GM12878 (cell line): ENCODE results near the gene MBOAT1. TPM values are rescaled to one million over a fixed set of nuclear protein-coding genes. Genes with fewer than 3 reads are reported as not detected.
"Not testable (repeated sequence)": the region's sequence is repeated elsewhere in the genome, so short reads cannot be mapped to it uniquely, and the experiment has no call there.

Source experiments
- ATAC-seq: fragments of 200-7000 bp; cut with Tn5 transposase; 3 replicates; pipeline ENCODE4 v1.9.1; 2020; ENCODE audit warnings: mild to moderate bottlenecking, moderate library complexity
- BruUV-seq: library from RNA; stranded (reverse); fragments of 400-500 nt; replicated peaks from 2 replicates; lab custom pipeline; 2021; lab: Mats Ljungman, UMichigan
- CTCF ChIA-PET: fragments of 300-600 bp; sonication (Branson Sonifier 250); formaldehyde crosslinking; extraction: SDS; loops from one replicate; lab custom pipeline; 2021; ENCODE audit warnings: inconsistent platforms; lab: Yijun Ruan, JAX
- POLR2A ChIA-PET: fragments of 350-600 bp; formaldehyde crosslinking; extraction: SDS; loops from one replicate; lab custom pipeline; 2021; ENCODE audit warnings: inconsistent platforms; lab: Charles Lee
- RAD21 ChIA-PET: fragments of 300-600 bp; sonication (Branson Sonifier 250); formaldehyde crosslinking; loops from one replicate; lab custom pipeline; 2023; ENCODE audit warnings: antibody characterized with exemption; ENCODE audit not compliant: unreplicated experiment; lab: Charles Lee
- SMC1A ChIA-PET: fragments of 300-600 bp; sonication (Branson Sonifier 250); formaldehyde crosslinking; loops from one replicate; lab custom pipeline; 2023; ENCODE audit not compliant: unreplicated experiment, uncharacterized antibody; lab: Charles Lee
- DNase-seq: peaks from one replicate; pipeline ENCODE4 v3.0.0-alpha.2; 2011; ENCODE audit warnings: low read depth, low spot score
- FAIRE-seq: peaks from 3 replicates; lab custom pipeline; 2011; peaks lifted over from hg19 to GRCh38; lab: Jason Lieb, UNC
- H2AFZ ChIP-seq: 2 replicates; pipeline ENCODE4 v1.6.0; 2011; ENCODE audit warnings: low read depth, low read length, control low read depth; ENCODE audit not compliant: control insufficient read depth
- H3K27ac ChIP-seq: 2 replicates; pipeline ENCODE4 v1.5.1; 2011; ENCODE audit warnings: control low read depth; ENCODE audit not compliant: control insufficient read depth, insufficient read depth
- H3K27me3 ChIP-seq, 2 experiments: replicated peaks in 1 of 2; 2 replicates each; pipeline versions ENCODE4 v1.6.0 to v1.6.1; 2011; ENCODE audit warnings: low read length in 1 of 2; ENCODE audit not compliant: control insufficient read depth in 2 of 2, insufficient read depth in 2 of 2
- H3K36me3 ChIP-seq, 2 experiments: 2 replicates each; pipeline ENCODE4 v1.5.1; 2011; ENCODE audit warnings: low read length in 1 of 2; ENCODE audit not compliant: control insufficient read depth in 2 of 2, insufficient read depth in 2 of 2
- H3K4me1 ChIP-seq: 2 replicates; pipeline ENCODE4 v1.6.1; 2011; ENCODE audit warnings: mild to moderate bottlenecking, low read length, moderate library complexity, mixed read lengths; ENCODE audit not compliant: control insufficient read depth, insufficient read depth
- H3K4me2 ChIP-seq: 2 replicates; pipeline ENCODE4 v1.6.0; 2011; ENCODE audit warnings: control low read depth; ENCODE audit not compliant: control insufficient read depth, insufficient read depth
- H3K4me3 ChIP-seq: fragments of 200-600 bp; sonication (generic); 2 replicates; pipeline ENCODE4 v1.5.1; 2016
- H3K79me2 ChIP-seq: 2 replicates; pipeline ENCODE4 v1.6.0; 2011; ENCODE audit warnings: low read length; ENCODE audit not compliant: control insufficient read depth, insufficient read depth
- H3K9ac ChIP-seq: 2 replicates; pipeline ENCODE4 v1.8.0; 2011; ENCODE audit warnings: low read length, control low read depth, mixed read lengths; ENCODE audit not compliant: control insufficient read depth, insufficient read depth
- H3K9me3 ChIP-seq: replicated peaks from 3 replicates; pipeline ENCODE4 v1.5.1; 2011; ENCODE audit warnings: mild to moderate bottlenecking, low read length; ENCODE audit not compliant: control insufficient read depth, insufficient read depth
- H4K20me1 ChIP-seq: 2 replicates; pipeline ENCODE4 v1.6.0; 2011; ENCODE audit not compliant: control insufficient read depth, insufficient read depth
- EGR1 ChIP-seq, 2 experiments: IDR thresholded peaks; 1 replicate in 1 of 2; 2 replicates in 1 of 2; pipeline ENCODE4 v1.6.1; 2011 to 2012; ENCODE audit warnings: low read depth in 2 of 2, low read length in 2 of 2, borderline replicate concordance in 1 of 2, mild to moderate bottlenecking in 1 of 2, moderate library complexity in 1 of 2
- JUNB ChIP-seq: IDR thresholded peaks from 2 replicates; pipeline ENCODE4 v1.6.1; 2016; ENCODE audit warnings: antibody characterized with exemption, mild to moderate bottlenecking
- SMARCA5 ChIP-seq: fragments of 450-650 bp; IDR thresholded peaks from 2 replicates; pipeline ENCODE4 v1.6.1; 2017; ENCODE audit warnings: mild to moderate bottlenecking
- TCF3 ChIP-seq: IDR thresholded peaks from 2 replicates; pipeline ENCODE4 v1.6.1; 2012; ENCODE audit warnings: low read depth, mild to moderate bottlenecking, low read length, borderline replicate concordance; ENCODE audit not compliant: insufficient read depth
- ZNF622 ChIP-seq: fragments of 450-650 bp; IDR thresholded peaks from 2 replicates; pipeline ENCODE4 v1.6.1; 2017; ENCODE audit warnings: mild to moderate bottlenecking, inconsistent platforms
- WGBS: methylation state at CpG from one replicate; pipeline ENCODE4 v1.1.6; 2016; ENCODE audit warnings: low lambda C conversion rate; ENCODE audit not compliant: insufficient replicate concordance, insufficient coverage; ENCODE audit errors: missing lambda C conversion rate; 5-methylcytosine and 5-hydroxymethylcytosine counted together
- in situ Hi-C: fragments of 300-500 bp; cut with MboI; formaldehyde crosslinking; loops from 9 replicates; pipeline ENCODE4 v1.14.3; 2018; ENCODE audit warnings: mixed read lengths
- intact Hi-C: fragments of 100-400 bp; cut with micrococcal nuclease; formaldehyde crosslinking; loops from one replicate; pipeline ENCODE4 v1.14.2; 2022; ENCODE audit not compliant: unreplicated experiment
- polyA plus RNA-seq, 11 experiments: library from polyadenylated mRNA; depleted of rRNA in 4 of 11; unstranded in 6 of 11; stranded (reverse) in 5 of 11; fragments of >200 nt; fragmentation: Nextera tagmentation in 4 of 11; fragmentation: Illumina TruSeq in 1 of 11; extraction: Ambion mirVana in 4 of 11; extraction: Trizol in 1 of 11; gene quantifications; 1 replicate in 1 of 11; 2 replicates in 10 of 11; pipeline versions ENCODE4 v1.2.1 to v1.2.3, GENCODE V29; 2011 to 2016; ENCODE audit warnings: inconsistent platforms in 2 of 11, missing spikeins in 2 of 11, low read depth in 1 of 11
- total RNA-seq, 4 experiments: library from RNA; depleted of rRNA in 3 of 4; stranded (reverse); fragments of >200 nt in 3 of 4; fragmentation: Illumina TruSeq in 1 of 4; extraction: Trizol in 1 of 4; gene quantifications; 2 replicates each; pipeline versions ENCODE4 v1.2.1 to v1.2.3, GENCODE V29; 2013 to 2021
- TF ChIP-seq, protein P1 (sequence below): fragments of 450-650 bp; IDR thresholded peaks from 2 replicates; pipeline ENCODE4 v1.6.1; 2016; ENCODE audit warnings: mild to moderate bottlenecking, moderate library complexity, borderline replicate concordance
- TF ChIP-seq, protein P2 (sequence below): IDR thresholded peaks from 2 replicates; pipeline ENCODE4 v1.6.1; 2012; ENCODE audit warnings: mild to moderate bottlenecking, low read depth, low read length

MBOAT1 gene
- total and polyA plus RNA-seq, 10 of the 15 experiments (the other 5 are each of a cell fraction or from before 2014, with no cell fraction given), result 0.39 to 21.0 (median 11.6) TPM

DNA sequence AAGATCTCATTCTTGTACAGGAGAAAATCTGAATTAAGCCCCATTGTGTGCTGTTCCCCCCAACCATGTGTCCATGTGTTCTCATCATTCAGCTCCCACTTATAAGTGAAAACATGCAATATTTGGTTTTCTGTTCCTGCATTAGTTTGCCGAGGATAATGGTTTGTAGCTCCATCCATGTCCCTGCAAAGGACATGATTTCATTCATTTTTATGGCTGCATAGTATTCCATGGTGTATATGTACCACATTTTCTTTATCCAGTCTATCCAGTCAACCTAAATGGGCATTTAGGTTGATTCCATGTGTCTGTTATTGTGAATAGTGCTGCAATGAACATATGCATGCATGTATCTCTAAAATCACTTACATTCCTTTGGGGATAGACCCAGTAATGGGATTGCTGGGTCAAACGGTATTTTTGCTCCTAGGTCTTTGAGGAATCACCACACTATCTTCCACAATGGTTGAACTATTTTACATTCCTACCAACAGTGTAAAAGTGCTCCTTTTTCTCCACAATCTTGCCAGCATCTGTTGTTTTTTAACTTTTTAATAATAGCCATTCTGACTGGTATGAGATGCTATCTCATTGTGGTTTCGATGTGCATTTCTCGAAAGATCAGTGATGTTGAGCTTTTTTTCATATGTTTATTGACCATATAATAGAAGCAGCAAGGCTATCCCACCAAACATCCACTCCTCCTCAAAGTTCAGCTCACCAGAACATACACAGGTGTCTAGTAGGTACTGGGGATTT, 32.8 kb downstream of the MBOAT1 start:
- H3K27me3 ChIP-seq, in situ Hi-C loops, H3K9me3 ChIP-seq, H3K9ac ChIP-seq, FAIRE-seq, intact Hi-C loops, H2AFZ ChIP-seq, H3K79me2 ChIP-seq, H3K4me3 ChIP-seq, ATAC-seq, H3K4me2 ChIP-seq, DNase-seq, H4K20me1 ChIP-seq, H3K36me3 ChIP-seq, H3K27ac ChIP-seq, H3K4me1 ChIP-seq: not testable (repeated sequence)
- ChIA-PET SMC1A (interaction anchor here (0.6 to 1.3 kb wide), 8 partner anchors 8 to 261 kb away, joined by 3 to 5 read pairs (median 3); no protein-coding TSS in a partner anchor), POLR2A (interaction anchor here (1.2 kb wide), 1 partner anchor 10 kb away, joined by 3 read pairs; no protein-coding TSS in a partner anchor), CTCF (interaction anchor here (1.0 kb wide), 1 partner anchor 58 kb away, joined by 3 read pairs; no protein-coding TSS in a partner anchor), RAD21 (interaction anchor here (0.6 kb wide), 1 partner anchor 22 kb away, joined by 3 read pairs; no protein-coding TSS in a partner anchor)
- BruUV-seq, result TSS peak; percentile 31
- WGBS, result 70% methylated on average over 4 of the region's 4 CpGs

DNA sequence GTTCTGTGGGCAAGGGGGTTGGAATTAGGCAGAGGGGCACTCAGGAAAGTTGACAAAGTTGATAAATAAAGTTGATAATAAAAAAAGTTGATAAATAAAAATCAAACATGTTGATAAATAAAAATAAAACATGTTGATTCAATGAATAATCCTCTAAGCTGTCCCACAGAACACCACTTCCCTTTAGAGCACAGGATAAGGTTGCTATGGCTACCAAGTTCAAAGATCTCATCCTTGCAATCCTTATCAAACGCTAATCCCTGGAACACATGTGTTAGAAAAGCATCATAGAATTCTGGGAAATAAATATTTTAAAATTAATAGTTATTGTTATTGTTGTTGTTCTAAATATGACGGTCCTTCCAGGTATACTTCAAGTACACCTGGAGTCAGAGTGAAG, 33.9 kb downstream of the MBOAT1 start:
- Histone ChIP-seq H4K20me1 (no peaks in the 10 kb centered on the region), H3K4me1 (peaks cover 18% of the 10 kb centered on the region), H3K79me2 (no peaks in the 10 kb centered on the region; the same call in 1 of the 2 replicates), H3K9me3 (no peaks in the 10 kb centered on the region; the same call in 2 of the 3 replicates), H3K27me3 (no peaks in the 10 kb centered on the region), H3K9ac (no peak overlapping the region), H2AFZ (no peak overlapping the region), H3K36me3 (no peaks in the 10 kb centered on the region; a peak in 2 of 4 replicates), H3K4me2 (no peak overlapping the region), H3K27ac (no peak overlapping the region), H3K4me3 (no peak overlapping the region)
- intact Hi-C loops, result no loop called here
- CTCF ChIA-PET, result no interaction called here
- in situ Hi-C loops, result no loop called here
- ATAC-seq, result no peak
- FAIRE-seq, result no peak
- POLR2A ChIA-PET, result interaction anchor here (0.6 to 0.7 kb wide), 2 partner anchors 41 to 80 kb away, joined by 3 to 5 read pairs; no protein-coding TSS in a partner anchor
- no TSS peak for BruUV-seq
- RAD21 ChIA-PET, result no interaction called here
- SMC1A ChIA-PET, result interaction anchor here (1.3 kb wide), 1 partner anchor 9 kb away, joined by 3 read pairs; no protein-coding TSS in a partner anchor
- WGBS, result 97% methylated on average over 2 of the region's 2 CpGs
- no peak for DNase-seq
- no peak for TF ChIP-seq SMARCA5
- no peak for TF ChIP-seq TCF3
- no peak for TF ChIP-seq JUNB
- no peak for TF ChIP-seq EGR1 (IDR thresholded peaks at IDR 0.05; ENCODE audit: borderline replicate concordance in 1 of 2, low read depth in 2 of 2, low read length in 2 of 2)
- no peak for TF ChIP-seq ZNF622
- TF ChIP-seq, protein P1, sequence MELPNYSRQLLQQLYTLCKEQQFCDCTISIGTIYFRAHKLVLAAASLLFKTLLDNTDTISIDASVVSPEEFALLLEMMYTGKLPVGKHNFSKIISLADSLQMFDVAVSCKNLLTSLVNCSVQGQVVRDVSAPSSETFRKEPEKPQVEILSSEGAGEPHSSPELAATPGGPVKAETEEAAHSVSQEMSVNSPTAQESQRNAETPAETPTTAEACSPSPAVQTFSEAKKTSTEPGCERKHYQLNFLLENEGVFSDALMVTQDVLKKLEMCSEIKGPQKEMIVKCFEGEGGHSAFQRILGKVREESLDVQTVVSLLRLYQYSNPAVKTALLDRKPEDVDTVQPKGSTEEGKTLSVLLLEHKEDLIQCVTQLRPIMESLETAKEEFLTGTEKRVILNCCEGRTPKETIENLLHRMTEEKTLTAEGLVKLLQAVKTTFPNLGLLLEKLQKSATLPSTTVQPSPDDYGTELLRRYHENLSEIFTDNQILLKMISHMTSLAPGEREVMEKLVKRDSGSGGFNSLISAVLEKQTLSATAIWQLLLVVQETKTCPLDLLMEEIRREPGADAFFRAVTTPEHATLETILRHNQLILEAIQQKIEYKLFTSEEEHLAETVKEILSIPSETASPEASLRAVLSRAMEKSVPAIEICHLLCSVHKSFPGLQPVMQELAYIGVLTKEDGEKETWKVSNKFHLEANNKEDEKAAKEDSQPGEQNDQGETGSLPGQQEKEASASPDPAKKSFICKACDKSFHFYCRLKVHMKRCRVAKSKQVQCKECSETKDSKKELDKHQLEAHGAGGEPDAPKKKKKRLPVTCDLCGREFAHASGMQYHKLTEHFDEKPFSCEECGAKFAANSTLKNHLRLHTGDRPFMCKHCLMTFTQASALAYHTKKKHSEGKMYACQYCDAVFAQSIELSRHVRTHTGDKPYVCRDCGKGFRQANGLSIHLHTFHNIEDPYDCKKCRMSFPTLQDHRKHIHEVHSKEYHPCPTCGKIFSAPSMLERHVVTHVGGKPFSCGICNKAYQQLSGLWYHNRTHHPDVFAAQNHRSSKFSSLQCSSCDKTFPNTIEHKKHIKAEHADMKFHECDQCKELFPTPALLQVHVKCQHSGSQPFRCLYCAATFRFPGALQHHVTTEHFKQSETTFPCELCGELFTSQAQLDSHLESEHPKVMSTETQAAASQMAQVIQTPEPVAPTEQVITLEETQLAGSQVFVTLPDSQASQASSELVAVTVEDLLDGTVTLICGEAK, result no peak
- TF ChIP-seq, protein P2, sequence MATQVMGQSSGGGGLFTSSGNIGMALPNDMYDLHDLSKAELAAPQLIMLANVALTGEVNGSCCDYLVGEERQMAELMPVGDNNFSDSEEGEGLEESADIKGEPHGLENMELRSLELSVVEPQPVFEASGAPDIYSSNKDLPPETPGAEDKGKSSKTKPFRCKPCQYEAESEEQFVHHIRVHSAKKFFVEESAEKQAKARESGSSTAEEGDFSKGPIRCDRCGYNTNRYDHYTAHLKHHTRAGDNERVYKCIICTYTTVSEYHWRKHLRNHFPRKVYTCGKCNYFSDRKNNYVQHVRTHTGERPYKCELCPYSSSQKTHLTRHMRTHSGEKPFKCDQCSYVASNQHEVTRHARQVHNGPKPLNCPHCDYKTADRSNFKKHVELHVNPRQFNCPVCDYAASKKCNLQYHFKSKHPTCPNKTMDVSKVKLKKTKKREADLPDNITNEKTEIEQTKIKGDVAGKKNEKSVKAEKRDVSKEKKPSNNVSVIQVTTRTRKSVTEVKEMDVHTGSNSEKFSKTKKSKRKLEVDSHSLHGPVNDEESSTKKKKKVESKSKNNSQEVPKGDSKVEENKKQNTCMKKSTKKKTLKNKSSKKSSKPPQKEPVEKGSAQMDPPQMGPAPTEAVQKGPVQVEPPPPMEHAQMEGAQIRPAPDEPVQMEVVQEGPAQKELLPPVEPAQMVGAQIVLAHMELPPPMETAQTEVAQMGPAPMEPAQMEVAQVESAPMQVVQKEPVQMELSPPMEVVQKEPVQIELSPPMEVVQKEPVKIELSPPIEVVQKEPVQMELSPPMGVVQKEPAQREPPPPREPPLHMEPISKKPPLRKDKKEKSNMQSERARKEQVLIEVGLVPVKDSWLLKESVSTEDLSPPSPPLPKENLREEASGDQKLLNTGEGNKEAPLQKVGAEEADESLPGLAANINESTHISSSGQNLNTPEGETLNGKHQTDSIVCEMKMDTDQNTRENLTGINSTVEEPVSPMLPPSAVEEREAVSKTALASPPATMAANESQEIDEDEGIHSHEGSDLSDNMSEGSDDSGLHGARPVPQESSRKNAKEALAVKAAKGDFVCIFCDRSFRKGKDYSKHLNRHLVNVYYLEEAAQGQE, result no peak
